HepG2 (cell line): ENCODE data around the gene TTN. TPM values are rescaled to one million over a fixed set of nuclear protein-coding genes. Genes with fewer than 3 reads are reported as not detected.

Experiments used
- ATAC-seq: fragments of 200-7000 bp; cut with Tn5 transposase; 3 replicates; pipeline ENCODE4 v1.9.1; 2020; ENCODE audit warnings: mild to moderate bottlenecking, moderate library complexity
- BruUV-seq: library from RNA; stranded (reverse); fragments of 400-500 nt; replicated peaks from 2 replicates; lab custom pipeline; 2021; lab: Mats Ljungman, UMichigan
- CTCF ChIA-PET: fragments of 300-600 bp; formaldehyde crosslinking; extraction: SDS; loops from one replicate; lab custom pipeline; 2021; ENCODE audit warnings: low total read pairs, inconsistent platforms, low intra/inter-chr PET ratio; lab: Yijun Ruan, JAX
- POLR2A ChIA-PET: fragments of 350-600 bp; sonication (Branson Sonifier 250); formaldehyde crosslinking; loops from one replicate; lab custom pipeline; 2020; ENCODE audit warnings: antibody characterized with exemption, inconsistent platforms; lab: Yijun Ruan, JAX
- DNase-seq: peaks from one replicate; pipeline ENCODE4 v3.0.0-alpha.2; 2015; ENCODE audit warnings: low spot score
- FAIRE-seq: peaks from 3 replicates; lab custom pipeline; 2011; peaks lifted over from hg19 to GRCh38; lab: Jason Lieb, UNC
- H2AFZ ChIP-seq: one replicate; pipeline ENCODE4 v1.6.1; 2011; ENCODE audit warnings: low read length, inconsistent platforms
- H3K27ac ChIP-seq: fragments of 300-600 bp; 3 replicates; pipeline ENCODE4 v1.8.0; 2011; ENCODE audit warnings: mixed run types, mild to moderate bottlenecking, mixed read lengths, low read length, inconsistent platforms; ENCODE audit not compliant: insufficient read depth; ENCODE audit errors: extremely low read length
- H3K27me3 ChIP-seq, 2 experiments: fragments of 200-600 bp in 1 of 2; 2 replicates in 1 of 2; 3 replicates in 1 of 2; pipeline versions ENCODE4 v1.6.0 to v1.8.0; 2011; ENCODE audit warnings: low read length in 2 of 2, mild to moderate bottlenecking in 2 of 2, moderate library complexity in 2 of 2, inconsistent platforms in 1 of 2; ENCODE audit not compliant: insufficient read depth in 2 of 2, control insufficient read depth in 1 of 2
- H3K36me3 ChIP-seq, 2 experiments: fragments of 200-600 bp in 1 of 2; replicated peaks in 1 of 2; 2 replicates in 1 of 2; 3 replicates in 1 of 2; pipeline versions ENCODE4 v1.5.1 to v1.8.0; 2011; ENCODE audit warnings: low read length in 2 of 2, inconsistent platforms in 1 of 2; ENCODE audit not compliant: insufficient read depth in 2 of 2, control insufficient read depth in 1 of 2
- H3K4me1 ChIP-seq: 2 replicates; pipeline ENCODE4 v1.5.1; 2012; ENCODE audit warnings: low read length, inconsistent platforms; ENCODE audit not compliant: insufficient read depth
- H3K4me2 ChIP-seq: 2 replicates; pipeline ENCODE4 v1.6.0; 2011; ENCODE audit warnings: low read depth, low read length, inconsistent platforms
- H3K4me3 ChIP-seq, 3 experiments: fragments of 200-600 bp in 1 of 3; sonication (generic), shearing (Covaris generic) in 1 of 3; replicated peaks in 1 of 3; 2 replicates each; pipeline ENCODE4 v1.5.1; 2011 to 2016; ENCODE audit warnings: low read length in 3 of 3, inconsistent platforms in 2 of 3, low read depth in 2 of 3, mild to moderate bottlenecking in 2 of 3, control low read depth in 1 of 3, mixed read lengths in 1 of 3; ENCODE audit not compliant: insufficient read depth in 1 of 3
- H3K79me2 ChIP-seq: one replicate; pipeline ENCODE4 v1.6.1; 2011; ENCODE audit warnings: low read length, inconsistent platforms; ENCODE audit not compliant: insufficient read depth
- H3K9ac ChIP-seq: 2 replicates; pipeline ENCODE4 v1.6.0; 2011; ENCODE audit warnings: mild to moderate bottlenecking, low read depth, low read length, inconsistent platforms; ENCODE audit not compliant: insufficient read depth
- H3K9me3 ChIP-seq: 2 replicates; pipeline ENCODE4 v1.5.1; 2012; ENCODE audit warnings: mild to moderate bottlenecking, low read length
- H4K20me1 ChIP-seq: 2 replicates; pipeline ENCODE4 v1.6.0; 2011; ENCODE audit warnings: inconsistent platforms, mild to moderate bottlenecking, low read length, moderate library complexity; ENCODE audit not compliant: insufficient read depth
- HINFP ChIP-seq: sonication (generic); formaldehyde crosslinking; IDR thresholded peaks from 2 replicates; pipeline ENCODE4 v1.4.0; 2020; ENCODE audit warnings: low read depth, mild to moderate bottlenecking, missing genetic modification reagents
- ISX ChIP-seq: sonication (generic); formaldehyde crosslinking; conservative IDR thresholded peaks from 2 replicates; pipeline ENCODE4 v1.5.0; 2020; ENCODE audit warnings: missing genetic modification reagents
- KDM2A ChIP-seq: sonication (generic); formaldehyde crosslinking; IDR thresholded peaks from 2 replicates; pipeline ENCODE4 v1.4.0; 2020; ENCODE audit warnings: low read depth, missing genetic modification reagents, borderline replicate concordance
- NONO ChIP-seq, 2 experiments: fragments of 450-650 bp in 1 of 2; sonication (generic) in 1 of 2; formaldehyde crosslinking in 1 of 2; IDR thresholded peaks in 1 of 2; conservative IDR thresholded peaks in 1 of 2; 2 replicates each; pipeline versions ENCODE4 v1.6.1 to v1.8.0; 2017 to 2022; ENCODE audit warnings: mild to moderate bottlenecking in 1 of 2, missing genetic modification reagents in 1 of 2, moderate library complexity in 1 of 2
- NPAS2 ChIP-seq: sonication (generic); formaldehyde crosslinking; IDR thresholded peaks from 2 replicates; pipeline ENCODE4 v1.8.0; 2022; ENCODE audit warnings: mild to moderate bottlenecking, missing genetic modification reagents, borderline replicate concordance
- ONECUT2 ChIP-seq: sonication (generic); formaldehyde crosslinking; IDR thresholded peaks from 2 replicates; pipeline ENCODE4 v1.4.0; 2020; ENCODE audit warnings: missing genetic modification reagents
- PHF21A ChIP-seq: sonication (generic); formaldehyde crosslinking; IDR thresholded peaks from 2 replicates; pipeline ENCODE4 v1.5.0; 2020; ENCODE audit warnings: mild to moderate bottlenecking, missing genetic modification reagents
- SKI ChIP-seq: fragments of 450-650 bp; IDR thresholded peaks from one replicate; pipeline ENCODE4 v1.6.1; 2018; ENCODE audit warnings: mild to moderate bottlenecking; ENCODE audit not compliant: partially characterized antibody
- ZNF101 ChIP-seq: sonication (generic); formaldehyde crosslinking; IDR thresholded peaks from 2 replicates; pipeline ENCODE4 v1.4.0; 2020; ENCODE audit warnings: mild to moderate bottlenecking, low read depth, missing genetic modification reagents, borderline replicate concordance
- ZNF674 ChIP-seq: sonication (generic); formaldehyde crosslinking; IDR thresholded peaks from 2 replicates; pipeline ENCODE4 v1.5.0; 2020; ENCODE audit warnings: low read depth, mild to moderate bottlenecking, missing genetic modification reagents
- WGBS: methylation state at CpG from one replicate; pipeline ENCODE4 v1.1.6; 2017; ENCODE audit warnings: low lambda C conversion rate; 5-methylcytosine and 5-hydroxymethylcytosine counted together
- in situ Hi-C: cut with HindIII; loops from 2 replicates; pipeline ENCODE4 v1.10.0; 2017; ENCODE audit warnings: low pct_unique_long_range_greater_than_20kb; ENCODE audit not compliant: extremely low pct_ligation_motif_present
- intact Hi-C: fragments of 100-400 bp; cut with micrococcal nuclease; formaldehyde crosslinking; loops from one replicate; pipeline ENCODE4 v1.10.0; 2022; ENCODE audit not compliant: unreplicated experiment
- polyA plus RNA-seq, 8 experiments: library from polyadenylated mRNA; depleted of rRNA in 3 of 8; stranded (reverse) in 7 of 8; unstranded in 1 of 8; fragments of >200 nt; fragmentation: Illumina TruSeq in 4 of 8; extraction: Trizol in 4 of 8; gene quantifications; 2 replicates each; pipeline versions ENCODE4 v1.2.1 to v1.2.3, GENCODE V29; 2011 to 2016; ENCODE audit warnings: low read depth in 4 of 8, missing spikeins in 1 of 8, mixed read lengths in 1 of 8; ENCODE audit not compliant: insufficient read depth in 1 of 8
- total RNA-seq, 5 experiments: library from RNA; depleted of rRNA; stranded (reverse); fragments of >200 nt; fragmentation: Illumina TruSeq; extraction: Trizol; gene quantifications; 2 replicates each; pipeline ENCODE4 v1.2.3, GENCODE V29; 2016; ENCODE audit warnings: low read depth in 1 of 5
- TF ChIP-seq, protein P1 (sequence below): sonication (generic); formaldehyde crosslinking; IDR thresholded peaks from 2 replicates; pipeline ENCODE4 v1.4.0; 2020; ENCODE audit warnings: missing genetic modification reagents
- TF ChIP-seq, protein P2 (sequence below): IDR thresholded peaks from 2 replicates; pipeline ENCODE4 v1.6.1; 2018; ENCODE audit warnings: missing genetic modification reagents
- TF ChIP-seq, protein P3 (sequence below): sonication (generic); formaldehyde crosslinking; IDR thresholded peaks from 2 replicates; pipeline ENCODE4 v1.4.0; 2020; ENCODE audit warnings: low read depth, mild to moderate bottlenecking, missing genetic modification reagents
- TF ChIP-seq, protein P4 (sequence below): sonication (generic); formaldehyde crosslinking; IDR thresholded peaks from 2 replicates; pipeline ENCODE4 v1.9.0; 2022; ENCODE audit warnings: low read depth, missing genetic modification reagents

The TTN gene
- total and polyA plus RNA-seq, 2 of the 13 experiments (the other 11 are each of a cell fraction or from before 2014, with no cell fraction given), result under 0.01 TPM

DNA sequence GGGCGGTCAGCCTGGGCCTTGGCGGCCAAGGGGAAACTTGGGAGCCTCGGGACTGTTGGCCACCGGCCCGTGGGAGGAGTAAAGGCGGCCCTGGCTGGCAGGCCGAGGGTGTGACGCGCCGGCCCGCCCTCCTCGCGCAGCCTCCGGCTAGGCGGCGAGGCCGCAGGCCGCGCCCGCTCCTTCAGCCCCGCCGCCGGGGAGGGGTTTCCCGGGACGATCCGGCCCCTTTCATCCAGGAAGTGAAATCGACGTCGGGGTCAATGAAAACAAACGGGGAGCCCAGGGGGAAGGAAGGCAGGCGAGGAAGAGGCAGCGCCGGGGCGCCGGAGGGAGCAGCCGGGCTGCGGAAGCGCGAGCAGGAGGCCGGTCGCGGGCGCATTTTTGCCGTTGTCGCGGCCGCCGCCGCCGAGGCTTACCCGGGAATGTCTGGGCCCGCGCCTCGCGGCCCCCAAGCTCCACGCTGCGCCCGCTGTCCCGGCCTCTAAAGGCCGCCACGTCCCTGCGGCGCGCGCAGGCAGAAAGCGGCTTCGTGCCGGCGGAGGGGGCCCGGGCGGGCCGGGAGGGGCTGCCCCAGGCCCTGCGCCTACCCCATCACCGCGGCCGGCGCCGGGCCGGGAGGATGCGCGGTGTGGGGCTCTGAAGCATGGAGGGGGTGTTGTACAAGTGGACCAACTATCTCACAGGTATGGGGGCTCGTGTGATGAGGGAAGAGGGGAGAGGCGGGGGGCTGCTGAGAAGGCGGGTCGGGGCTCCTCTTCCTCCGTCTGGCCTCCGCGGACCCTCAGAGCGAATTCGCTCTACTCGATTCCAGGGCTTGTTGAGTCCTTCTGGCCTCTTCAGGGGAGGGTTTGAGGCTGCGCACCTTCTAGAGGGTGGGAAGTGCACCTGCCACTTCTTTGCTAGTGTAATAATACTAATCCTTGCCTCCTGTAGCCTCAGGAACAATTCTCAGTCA lies 326.7 kb downstream of the TTN start, which contains the start of gene PLEKHA3:
TSS of gene PLEKHA3 (plus strand) at position 231 of the 955 bp plus-strand sequence. CDS start at position 644, 413 bp downstream.
- POLR2A ChIA-PET, result interaction anchor here (1.0 to 4.6 kb wide), 8 partner anchors 9 to 66 kb away, joined by 3 to 74 read pairs (median 8); partner anchors contain the start of genes PJVK and PRKRA
- WGBS, result 3% methylated on average over 40 of the region's 92 CpGs
- Histone ChIP-seq H3K27me3 (no peaks in the 10 kb centered on the region; a peak in 1 of 5 replicates), H4K20me1 (peaks cover 9% of the 10 kb centered on the region; the same call in 1 of the 2 replicates), H2AFZ (peak within 1 kb of the TSS; percentile 55), H3K36me3 (peaks cover 0 to 3% of the 10 kb centered on the region in 2 experiments; a peak in 2 of 5 replicates), H3K4me1 (peaks cover 57% of the 10 kb centered on the region), H3K79me2 (peaks cover 62% of the 10 kb centered on the region), H3K9me3 (no peaks in the 10 kb centered on the region), H3K27ac (peak within 1 kb of the TSS; percentile 89), H3K4me3 (peak within 1 kb of the TSS; percentile 80 to 91 (median 82)), H3K4me2 (peak within 1 kb of the TSS; percentile 91), H3K9ac (peak within 1 kb of the TSS; percentile 86)
- ATAC-seq (peak; percentile 93), DNase-seq (peak; percentile 95), FAIRE-seq (no peak)
- CTCF ChIA-PET, result no interaction called here
- no TSS peak for BruUV-seq
- intact Hi-C loops, result loop anchor here (2.0 kb wide), 1 partner anchor 42 kb away; no protein-coding TSS in a partner anchor
- in situ Hi-C loops, result no loop called here
- TF ChIP-seq, protein P1, sequence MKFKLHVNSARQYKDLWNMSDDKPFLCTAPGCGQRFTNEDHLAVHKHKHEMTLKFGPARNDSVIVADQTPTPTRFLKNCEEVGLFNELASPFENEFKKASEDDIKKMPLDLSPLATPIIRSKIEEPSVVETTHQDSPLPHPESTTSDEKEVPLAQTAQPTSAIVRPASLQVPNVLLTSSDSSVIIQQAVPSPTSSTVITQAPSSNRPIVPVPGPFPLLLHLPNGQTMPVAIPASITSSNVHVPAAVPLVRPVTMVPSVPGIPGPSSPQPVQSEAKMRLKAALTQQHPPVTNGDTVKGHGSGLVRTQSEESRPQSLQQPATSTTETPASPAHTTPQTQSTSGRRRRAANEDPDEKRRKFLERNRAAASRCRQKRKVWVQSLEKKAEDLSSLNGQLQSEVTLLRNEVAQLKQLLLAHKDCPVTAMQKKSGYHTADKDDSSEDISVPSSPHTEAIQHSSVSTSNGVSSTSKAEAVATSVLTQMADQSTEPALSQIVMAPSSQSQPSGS (CRISPR knock-in tag), result no peak; the same call in 1 of the 2 replicates
- TF ChIP-seq PHF21A (CRISPR knock-in tag) (peak; percentile 90), NONO (IDR thresholded peaks at IDR 0.05) (no peak), NONO (CRISPR knock-in tag; conservative IDR thresholded peaks at IDR 0.05) (peak; percentile 58; the same call in 1 of the 2 replicates), KDM2A (peak; percentile 14; the same call in 1 of the 2 replicates), HINFP (CRISPR knock-in tag) (0 out of 2 replicates have a peak, but pooled peaks have one; percentile 51), NPAS2 (CRISPR knock-in tag) (no peak), ZNF674 (CRISPR knock-in tag) (no peak), ONECUT2 (CRISPR knock-in tag) (no peak), ZNF101 (CRISPR knock-in tag) (0 out of 2 replicates have a peak, but pooled peaks have one; percentile 30), SKI (peak; percentile 83), ISX (CRISPR knock-in tag) (no peak; the same call in 1 of the 2 replicates)
- TF ChIP-seq, protein P2, sequence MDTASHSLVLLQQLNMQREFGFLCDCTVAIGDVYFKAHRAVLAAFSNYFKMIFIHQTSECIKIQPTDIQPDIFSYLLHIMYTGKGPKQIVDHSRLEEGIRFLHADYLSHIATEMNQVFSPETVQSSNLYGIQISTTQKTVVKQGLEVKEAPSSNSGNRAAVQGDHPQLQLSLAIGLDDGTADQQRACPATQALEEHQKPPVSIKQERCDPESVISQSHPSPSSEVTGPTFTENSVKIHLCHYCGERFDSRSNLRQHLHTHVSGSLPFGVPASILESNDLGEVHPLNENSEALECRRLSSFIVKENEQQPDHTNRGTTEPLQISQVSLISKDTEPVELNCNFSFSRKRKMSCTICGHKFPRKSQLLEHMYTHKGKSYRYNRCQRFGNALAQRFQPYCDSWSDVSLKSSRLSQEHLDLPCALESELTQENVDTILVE (CRISPR knock-in tag), result peak; percentile 47; the same call in 1 of the 2 replicates
- TF ChIP-seq, protein P3, sequence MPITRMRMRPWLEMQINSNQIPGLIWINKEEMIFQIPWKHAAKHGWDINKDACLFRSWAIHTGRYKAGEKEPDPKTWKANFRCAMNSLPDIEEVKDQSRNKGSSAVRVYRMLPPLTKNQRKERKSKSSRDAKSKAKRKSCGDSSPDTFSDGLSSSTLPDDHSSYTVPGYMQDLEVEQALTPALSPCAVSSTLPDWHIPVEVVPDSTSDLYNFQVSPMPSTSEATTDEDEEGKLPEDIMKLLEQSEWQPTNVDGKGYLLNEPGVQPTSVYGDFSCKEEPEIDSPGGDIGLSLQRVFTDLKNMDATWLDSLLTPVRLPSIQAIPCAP, result no peak
- TF ChIP-seq, protein P4, sequence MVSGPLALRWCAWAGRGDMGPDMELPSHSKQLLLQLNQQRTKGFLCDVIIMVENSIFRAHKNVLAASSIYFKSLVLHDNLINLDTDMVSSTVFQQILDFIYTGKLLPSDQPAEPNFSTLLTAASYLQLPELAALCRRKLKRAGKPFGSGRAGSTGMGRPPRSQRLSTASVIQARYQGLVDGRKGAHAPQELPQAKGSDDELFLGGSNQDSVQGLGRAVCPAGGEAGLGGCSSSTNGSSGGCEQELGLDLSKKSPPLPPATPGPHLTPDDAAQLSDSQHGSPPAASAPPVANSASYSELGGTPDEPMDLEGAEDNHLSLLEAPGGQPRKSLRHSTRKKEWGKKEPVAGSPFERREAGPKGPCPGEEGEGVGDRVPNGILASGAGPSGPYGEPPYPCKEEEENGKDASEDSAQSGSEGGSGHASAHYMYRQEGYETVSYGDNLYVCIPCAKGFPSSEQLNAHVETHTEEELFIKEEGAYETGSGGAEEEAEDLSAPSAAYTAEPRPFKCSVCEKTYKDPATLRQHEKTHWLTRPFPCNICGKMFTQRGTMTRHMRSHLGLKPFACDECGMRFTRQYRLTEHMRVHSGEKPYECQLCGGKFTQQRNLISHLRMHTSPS (CRISPR knock-in tag), result no peak
